Measurements from ENCODE around the gene CDC42BPB.

The CDC42BPB gene

DNA sequence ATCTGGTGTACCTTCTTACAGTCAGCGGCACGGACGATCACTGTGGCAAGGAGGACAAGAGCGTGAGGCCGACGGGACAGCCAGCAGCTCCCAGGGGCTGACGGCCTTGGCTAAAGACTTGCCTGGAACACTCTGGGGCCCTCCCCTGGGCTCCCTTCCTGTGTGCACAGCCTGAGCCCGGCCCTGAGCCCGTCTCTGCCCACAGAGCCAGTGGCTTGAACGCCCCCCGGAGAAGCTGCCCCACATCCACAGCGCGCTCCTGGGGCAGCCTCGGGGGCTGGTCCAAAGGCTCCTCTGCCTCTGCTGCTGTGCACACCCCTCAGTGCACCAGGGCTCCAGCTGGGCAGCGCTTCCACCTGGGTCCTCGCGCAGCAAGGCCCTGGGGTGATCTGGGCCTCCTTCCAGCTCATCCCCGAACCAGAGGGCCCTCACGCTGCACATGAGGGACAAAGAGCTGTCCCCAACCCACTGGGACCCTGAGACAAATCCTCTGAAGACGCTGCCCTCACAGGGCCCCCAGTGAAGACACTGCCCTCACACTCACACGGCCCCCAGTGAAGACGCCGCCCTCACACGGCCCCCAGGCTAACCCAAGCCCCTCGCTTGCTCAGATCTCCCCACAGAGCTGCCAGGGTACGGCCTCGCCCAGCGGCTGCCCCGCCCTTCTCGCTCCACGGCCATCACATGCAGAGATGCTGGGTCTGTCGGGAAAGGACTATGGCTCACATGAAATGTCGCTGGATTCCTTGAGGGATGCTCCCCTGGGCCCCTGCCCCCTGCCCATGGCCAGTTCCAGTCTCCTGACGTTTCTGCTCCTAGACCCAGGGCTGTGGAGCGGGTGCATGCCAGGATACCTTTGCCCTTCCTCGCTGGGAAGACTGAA, 112.7 kb downstream of the CDC42BPB start:
- no peak for DNase-seq (ENCODE audit: low read depth in 2 of 2)

GRCh38 chr14:102943979-102944378, 113.4 kb downstream of the CDC42BPB start:
- no peak for DNase-seq (ENCODE audit: low read depth in 2 of 2)

DNA sequence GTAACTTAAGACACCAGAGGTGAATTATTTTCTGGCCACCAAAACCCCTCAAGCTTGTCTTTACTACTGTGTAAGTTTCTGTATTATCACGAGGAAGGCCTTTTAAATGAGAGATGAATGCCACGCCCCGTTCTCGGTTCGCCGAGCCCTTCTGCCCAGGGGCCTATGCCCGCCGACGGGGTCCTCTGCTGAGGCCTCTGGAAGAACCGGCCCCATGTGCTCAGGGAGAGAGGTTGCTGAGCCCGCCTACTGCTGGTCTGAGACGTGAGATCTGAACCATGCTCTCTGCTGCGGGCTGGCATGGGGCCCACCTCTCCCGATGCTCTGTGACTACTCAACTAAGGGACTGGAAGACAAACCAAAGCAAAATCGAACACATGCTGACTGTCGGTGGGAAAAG, 113.9 kb downstream of the CDC42BPB start:
- DNase-seq (ENCODE audit: low read depth in 2 of 2) = no peak

DNA sequence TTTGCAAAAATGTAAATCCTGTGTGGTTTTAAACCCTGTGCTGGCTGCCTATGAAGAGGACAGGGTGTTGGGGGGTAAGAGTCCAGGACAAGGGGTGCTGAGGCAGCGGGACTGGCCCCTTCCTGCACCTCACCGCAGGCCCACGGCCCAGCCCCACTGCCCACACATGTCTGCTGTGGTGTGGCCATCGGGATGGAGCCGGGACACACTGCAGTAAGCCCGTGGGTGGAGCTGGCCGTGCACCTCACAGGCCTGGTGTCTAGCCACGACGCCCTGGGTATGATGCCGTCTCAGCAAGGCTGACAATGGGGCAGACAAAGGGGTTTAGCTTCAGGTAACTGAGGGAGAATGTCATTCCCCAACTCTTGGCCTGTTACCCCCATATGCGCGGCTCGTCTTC, 115.3 kb downstream of the CDC42BPB start:
- no peak for DNase-seq (ENCODE audit: low read depth in 2 of 2)

GRCh38 chr14:102941419-102942011, 115.8 kb downstream of the CDC42BPB start:
- no peak for DNase-seq (ENCODE audit: low read depth in 2 of 2)

GRCh38 chr14:102940729-102941362, 116.5 kb downstream of the CDC42BPB start:
- no peak for DNase-seq (ENCODE audit: low read depth in 2 of 2)

GRCh38 chr14:102939820-102940561, 117.4 kb downstream of the CDC42BPB start:
- DNase-seq (ENCODE audit: low read depth in 2 of 2) = no peak

GRCh38 chr14:102939329-102939728, 118.0 kb downstream of the CDC42BPB start:
- DNase-seq (ENCODE audit: low read depth in 2 of 2) = no peak

DNA sequence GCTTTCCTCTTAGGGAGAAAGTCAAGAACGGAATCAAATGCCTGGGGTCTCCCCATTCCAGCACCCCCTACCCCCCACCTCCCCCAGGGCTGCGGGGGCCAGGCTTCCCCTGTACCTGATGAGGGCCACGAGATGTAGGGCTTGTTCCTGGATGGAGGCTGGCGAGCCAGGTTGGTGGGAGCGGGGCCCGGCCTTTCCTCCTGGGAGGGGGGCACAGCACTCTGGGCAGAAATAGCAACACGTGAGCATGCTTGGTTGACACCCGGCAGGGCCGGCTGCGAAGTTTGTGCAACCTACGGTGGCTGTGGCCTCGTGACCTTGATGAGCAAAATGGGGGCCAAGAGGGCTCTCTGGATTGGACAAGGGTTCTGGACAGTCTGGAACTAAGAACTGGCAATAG, 119.2 kb downstream of the CDC42BPB start:
- no peak for DNase-seq (ENCODE audit: low read depth in 2 of 2)

DNA sequence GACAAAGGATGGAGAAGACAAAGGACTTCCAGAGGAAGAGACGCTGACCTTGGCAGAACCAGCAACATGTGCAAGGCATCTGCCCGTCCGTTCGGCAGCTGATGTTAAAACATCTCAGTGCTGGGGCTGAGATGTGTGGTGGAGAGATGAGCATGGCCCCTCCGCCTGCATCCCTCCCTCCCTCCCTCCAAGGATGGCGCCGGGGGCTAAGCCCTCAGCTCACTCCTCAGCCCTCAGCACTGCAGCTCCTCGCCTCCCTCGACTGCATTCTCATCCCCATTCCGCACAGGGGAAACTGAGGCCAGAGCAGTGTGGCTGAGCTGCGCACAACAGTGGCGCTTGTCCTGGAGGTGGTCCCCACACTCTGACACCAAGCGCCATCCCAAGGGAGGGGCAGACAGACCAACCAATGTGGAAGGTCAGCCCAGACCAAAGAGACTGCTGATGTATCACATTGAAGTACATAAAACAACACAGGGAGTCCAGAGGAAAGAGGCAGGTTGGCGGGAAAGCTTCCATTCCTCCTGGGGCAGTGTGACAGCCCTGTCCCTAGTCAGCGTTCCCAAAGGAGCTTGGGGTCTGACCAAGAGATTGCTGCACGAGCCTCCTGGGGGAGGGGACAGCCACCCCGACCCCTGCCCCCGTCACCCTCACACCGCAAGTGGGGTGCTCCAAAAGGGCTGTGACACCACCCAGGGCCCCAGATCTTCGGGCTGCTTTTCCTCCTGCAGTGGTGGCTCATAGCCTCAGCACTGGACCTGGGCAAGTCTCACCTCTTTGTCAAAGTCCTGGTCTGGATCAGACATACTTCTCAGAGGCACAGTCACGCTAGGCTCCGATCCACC, 119.8 kb downstream of the CDC42BPB start:
- no peak for DNase-seq (ENCODE audit: low read depth in 2 of 2)

GRCh38 chr14:102935756-102936155, 121.6 kb downstream of the CDC42BPB start:
- no peak for DNase-seq (ENCODE audit: low read depth in 2 of 2)

DNA sequence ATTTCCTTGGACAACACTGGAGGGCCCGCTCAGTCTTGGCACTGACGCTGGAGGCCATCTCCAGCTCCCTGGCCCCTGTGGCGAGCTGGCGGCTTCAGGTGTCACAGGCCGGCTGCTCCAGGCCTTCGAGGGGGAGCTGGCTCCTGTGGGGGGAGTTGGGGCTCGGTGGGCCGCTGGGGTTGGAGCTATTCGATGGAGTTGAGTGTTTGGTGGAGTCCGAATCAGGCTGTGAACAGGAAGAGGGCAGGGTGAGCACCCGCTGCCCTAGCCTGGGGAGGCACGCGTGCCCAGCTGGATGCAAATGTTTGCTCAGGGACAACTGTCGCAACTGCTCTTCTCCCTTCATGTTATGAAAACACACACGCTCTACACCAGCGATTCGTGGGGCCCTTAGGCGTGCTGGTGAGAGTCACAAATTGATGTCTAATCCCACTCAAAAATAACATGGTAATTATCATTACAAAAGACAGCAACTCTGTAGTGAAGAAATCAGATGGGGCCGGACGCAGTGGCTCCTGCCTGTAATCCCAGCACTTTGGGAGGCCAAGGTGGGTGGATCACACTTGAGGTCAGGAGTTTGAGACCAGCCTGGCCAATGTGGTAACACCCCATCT, 123.6 kb downstream of the CDC42BPB start:
- DNase-seq (ENCODE audit: low read depth in 2 of 2) = no peak

- no peak for DNase-seq (ENCODE audit: low read depth in 2 of 2)
Observed at GRCh38 chr14:102932484-102933248, 124.7 kb downstream of the CDC42BPB start.

DNA sequence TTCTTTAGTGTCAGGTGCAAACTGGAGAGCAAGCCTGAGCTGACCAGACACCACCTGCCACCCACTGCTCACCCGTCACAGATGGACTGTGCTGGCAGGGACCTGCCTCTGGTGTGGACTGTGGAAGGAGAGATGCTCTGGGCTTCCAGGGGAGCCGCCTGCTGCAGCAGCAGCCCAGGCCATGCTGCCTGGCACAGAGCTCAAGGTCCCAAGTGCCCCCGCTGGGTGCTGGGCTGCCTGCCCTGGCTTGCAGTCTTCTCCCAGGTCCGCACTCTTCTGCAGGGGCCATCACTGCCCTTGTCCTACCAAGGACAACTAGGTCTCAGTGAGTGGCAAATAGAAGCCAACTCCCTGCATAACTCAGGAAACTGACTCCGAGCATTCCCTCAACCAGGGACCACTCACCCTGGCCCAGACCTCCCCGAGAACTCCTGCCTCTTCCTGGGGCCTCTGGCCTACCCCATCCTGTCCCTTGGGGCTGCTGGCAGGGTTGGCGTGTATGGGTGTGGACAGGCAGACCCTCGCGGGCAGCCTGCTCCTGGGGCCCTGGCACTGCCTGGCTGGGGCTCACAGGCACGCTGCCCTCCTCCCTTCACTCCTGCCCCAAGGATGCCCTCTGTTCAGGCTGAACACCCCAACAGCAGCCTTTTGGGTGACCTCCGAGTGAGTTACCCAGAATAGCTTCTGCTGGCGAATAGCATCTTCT, 125.6 kb downstream of the CDC42BPB start:
- no peak for DNase-seq (ENCODE audit: low read depth in 2 of 2)

- DNase-seq (ENCODE audit: low read depth in 2 of 2) = no peak
Observed at GRCh38 chr14:102930753-102931579, 126.4 kb downstream of the CDC42BPB start.

DNA sequence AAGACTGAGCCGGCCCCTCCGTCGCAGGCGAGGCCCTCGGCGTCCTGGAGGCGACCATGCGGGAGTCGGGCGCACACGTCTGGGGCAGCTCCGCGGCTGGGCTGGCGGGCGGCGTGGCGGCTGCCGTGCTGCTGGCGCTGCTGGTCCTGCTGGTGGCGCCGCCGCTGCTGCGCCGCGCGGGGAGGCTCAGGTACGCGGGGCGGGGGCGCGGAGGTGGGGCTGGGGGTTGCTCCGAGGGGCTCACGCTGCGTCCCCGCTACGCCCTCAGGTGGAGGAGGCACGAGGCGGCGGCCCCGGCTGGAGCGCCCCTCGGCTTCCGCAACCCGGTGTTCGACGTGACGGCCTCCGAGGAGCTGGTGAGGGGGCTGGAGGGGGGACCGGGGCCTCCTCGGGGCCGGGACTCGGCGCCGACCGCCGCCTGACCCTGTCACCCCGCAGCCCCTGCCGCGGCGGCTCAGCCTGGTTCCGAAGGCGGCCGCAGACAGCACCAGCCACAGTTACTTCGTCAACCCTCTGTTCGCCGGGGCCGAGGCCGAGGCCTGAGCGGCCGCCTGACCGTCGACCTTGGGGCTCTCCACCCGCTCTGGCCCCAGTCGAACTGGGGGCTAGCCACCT, 127.1 kb downstream of the CDC42BPB start:
- no peak for DNase-seq (ENCODE audit: low read depth in 2 of 2)

DNA sequence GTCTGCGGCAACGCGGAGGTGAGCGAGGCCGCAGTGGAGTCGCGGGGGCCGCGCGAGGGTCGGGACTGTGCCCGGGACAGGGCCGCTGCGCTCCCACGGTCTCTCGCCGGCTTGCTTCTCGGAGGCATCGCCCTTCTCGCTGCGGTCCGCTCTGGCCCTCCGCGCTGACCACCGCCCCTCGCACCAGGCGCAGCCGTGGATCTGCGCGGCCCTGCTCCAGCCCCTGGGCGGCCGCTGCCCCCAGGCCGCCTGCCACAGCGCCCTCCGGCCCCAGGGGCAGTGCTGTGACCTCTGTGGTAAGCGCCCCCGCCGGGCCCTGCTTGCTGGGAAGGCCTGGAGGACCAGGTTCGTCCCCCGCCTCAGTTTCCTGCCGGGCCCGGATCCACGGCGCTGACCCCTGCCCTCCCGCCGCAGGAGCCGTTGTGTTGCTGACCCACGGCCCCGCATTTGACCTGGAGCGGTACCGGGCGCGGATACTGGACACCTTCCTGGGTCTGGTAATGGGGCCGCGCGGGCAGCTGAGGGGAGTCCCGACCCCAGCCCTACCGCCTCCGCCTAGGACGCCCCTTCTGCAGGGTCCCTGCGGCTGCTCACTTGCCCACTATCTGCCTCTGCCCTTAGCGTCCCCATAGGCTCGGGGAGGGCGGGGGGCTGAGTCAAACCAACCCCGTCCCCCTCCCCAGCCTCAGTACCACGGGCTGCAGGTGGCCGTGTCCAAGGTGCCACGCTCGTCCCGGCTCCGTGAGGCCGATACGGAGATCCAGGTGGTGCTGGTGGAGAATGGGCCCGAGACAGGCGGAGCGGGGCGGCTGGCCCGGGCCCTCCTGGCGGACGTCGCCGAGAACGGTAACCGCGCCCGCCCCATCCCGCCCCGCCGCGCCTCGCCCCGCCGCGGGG, 127.9 kb downstream of the CDC42BPB start:
- no peak for DNase-seq (ENCODE audit: low read depth in 2 of 2)
